KMS-11 (cell line): ENCODE data around the gene NKX1-1.

Experiments used
- H2AFZ ChIP-seq: fragments of 200-600 bp; sonication (generic); 2 replicates; pipeline ENCODE4 v1.6.1; 2016; ENCODE audit warnings: antibody characterized with exemption, mixed run types, low read depth
- H3K27ac ChIP-seq: fragments of 200-600 bp; sonication (generic); 2 replicates; pipeline ENCODE4 v1.6.1; 2016; ENCODE audit warnings: mild to moderate bottlenecking, mixed run types
- H3K27me3 ChIP-seq: fragments of 200-600 bp; sonication (generic); 2 replicates; pipeline ENCODE4 v1.6.1; 2017; ENCODE audit warnings: mild to moderate bottlenecking, low read depth, mixed run types, moderate library complexity; ENCODE audit not compliant: insufficient read depth
- H3K36me3 ChIP-seq: fragments of 200-600 bp; sonication (generic); 2 replicates; pipeline ENCODE4 v1.6.1; 2017; ENCODE audit warnings: mild to moderate bottlenecking, mixed run types; ENCODE audit not compliant: insufficient read depth
- H3K4me1 ChIP-seq: fragments of 200-600 bp; sonication (generic); 2 replicates; pipeline ENCODE4 v1.6.1; 2016; ENCODE audit warnings: mild to moderate bottlenecking, low read depth, mixed run types; ENCODE audit not compliant: poor library complexity, severe bottlenecking
- H3K4me2 ChIP-seq: fragments of 200-600 bp; sonication (generic); 2 replicates; pipeline ENCODE4 v1.7.0; 2016; ENCODE audit warnings: mild to moderate bottlenecking, mixed run types
- H3K4me3 ChIP-seq: fragments of 200-600 bp; sonication (generic); IDR thresholded peaks from 2 replicates; pipeline ENCODE4 v1.6.1; 2017; ENCODE audit warnings: low read depth, low read length, mixed read lengths; ENCODE audit not compliant: insufficient read depth
- H3K79me2 ChIP-seq: fragments of 200-600 bp; sonication (generic); 2 replicates; pipeline ENCODE4 v1.6.1; 2016; ENCODE audit warnings: low read depth, mixed run types; ENCODE audit not compliant: insufficient read depth
- H3K9ac ChIP-seq: fragments of 200-600 bp; sonication (generic); 2 replicates; pipeline ENCODE4 v1.6.1; 2016; ENCODE audit warnings: mild to moderate bottlenecking, mixed run types
- H4K20me1 ChIP-seq: fragments of 200-600 bp; sonication (generic); 2 replicates; pipeline ENCODE4 v1.6.1; 2016; ENCODE audit warnings: mild to moderate bottlenecking, mixed run types; ENCODE audit not compliant: insufficient read depth
- CTCF ChIP-seq: fragments of 200-600 bp; sonication (generic); conservative IDR thresholded peaks from 2 replicates; pipeline ENCODE4 v1.6.1; 2017; ENCODE audit warnings: low read depth, mild to moderate bottlenecking, antibody characterized with exemption, low read length, moderate library complexity, mixed read lengths

NKX1-1 gene

GRCh38 chr4:1405254-1405635 is 997 bp downstream of the NKX1-1 start:
- no peaks in the 10 kb centered on the region for H3K79me2 ChIP-seq
- no peak overlapping the region for H2AFZ ChIP-seq
- no peak overlapping the region for H3K9ac ChIP-seq
- no peak overlapping the region for H3K4me2 ChIP-seq
- no peak overlapping the region for H3K4me3 ChIP-seq
- H3K4me1 ChIP-seq, result no peaks in the 10 kb centered on the region
- H4K20me1 ChIP-seq, result no peaks in the 10 kb centered on the region
- no peak overlapping the region for H3K27ac ChIP-seq
- TF ChIP-seq CTCF, result no peak
- H3K36me3 ChIP-seq, result no peaks in the 10 kb centered on the region
- H3K27me3 ChIP-seq, result no peaks in the 10 kb centered on the region

GRCh38 chr4:1404573-1405253 is 1.5 kb downstream of the NKX1-1 start:
- Histone ChIP-seq H3K36me3 (no peaks in the 10 kb centered on the region), H3K4me3 (no peak overlapping the region), H3K27me3 (no peaks in the 10 kb centered on the region), H3K79me2 (no peaks in the 10 kb centered on the region), H3K4me2 (no peak overlapping the region), H3K9ac (no peak overlapping the region), H3K4me1 (no peaks in the 10 kb centered on the region), H3K27ac (no peak overlapping the region), H2AFZ (no peak overlapping the region), H4K20me1 (no peaks in the 10 kb centered on the region)
- TF ChIP-seq CTCF, result no peak

- Histone ChIP-seq H3K79me2 (no peaks in the 10 kb centered on the region), H3K9ac (no peak overlapping the region), H3K4me3 (no peak overlapping the region), H3K27ac (no peak overlapping the region), H3K27me3 (no peaks in the 10 kb centered on the region; the same call in 1 of the 2 replicates), H2AFZ (no peak overlapping the region), H3K4me1 (no peaks in the 10 kb centered on the region), H4K20me1 (no peaks in the 10 kb centered on the region), H3K36me3 (no peaks in the 10 kb centered on the region), H3K4me2 (no peak overlapping the region)
- TF ChIP-seq CTCF, result no peak
Observed at GRCh38 chr4:1403591-1404572, 2.4 kb downstream of the NKX1-1 start.

- no peaks in the 10 kb centered on the region for H3K36me3 ChIP-seq
- no peaks in the 10 kb centered on the region for H4K20me1 ChIP-seq
- TF ChIP-seq CTCF, result no peak
- H3K27me3 ChIP-seq, result no peaks in the 10 kb centered on the region; the same call in 1 of the 2 replicates
- no peak overlapping the region for H3K4me2 ChIP-seq
- H3K79me2 ChIP-seq, result no peaks in the 10 kb centered on the region
- H3K4me3 ChIP-seq, result no peak overlapping the region
- H3K4me1 ChIP-seq, result no peaks in the 10 kb centered on the region
- no peak overlapping the region for H3K27ac ChIP-seq
- H3K9ac ChIP-seq, result no peak overlapping the region
- H2AFZ ChIP-seq, result no peak overlapping the region
Observed at GRCh38 chr4:1403177-1403583, 3.1 kb downstream of the NKX1-1 start.
